HG03460 (cell line): ENCODE results near the gene NAXD.

ENCODE experiments used
- ATAC-seq: cut with Tn5 transposase; IDR thresholded peaks from one replicate; pipeline ENCODE4 v1.9.1; 2021; ENCODE audit not compliant: unreplicated experiment

NAXD gene

DNA sequence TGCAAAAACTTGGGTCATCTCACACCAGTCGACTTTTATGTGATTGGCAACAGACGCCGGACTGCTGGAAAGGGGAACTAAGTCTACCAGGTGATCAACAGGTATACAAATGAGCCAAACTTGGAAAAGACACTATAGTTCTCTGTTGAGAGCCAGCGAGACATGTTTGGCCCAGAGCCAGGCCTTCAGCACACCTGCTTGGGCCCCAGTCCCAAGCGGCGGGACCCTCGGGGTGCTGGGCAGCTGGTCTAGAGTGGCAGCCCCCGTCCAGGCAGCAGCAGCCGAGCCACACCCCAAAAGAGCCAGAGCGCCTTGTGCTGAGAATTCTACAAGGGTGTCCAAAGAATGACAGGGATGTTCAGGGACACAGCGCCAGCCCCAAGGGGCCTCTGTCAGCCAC is 28.0 kb downstream of the NAXD start:
- no peak for ATAC-seq

GRCh38 chr13:110643768-110644421 is 28.6 kb downstream of the NAXD start:
- no peak for ATAC-seq

DNA sequence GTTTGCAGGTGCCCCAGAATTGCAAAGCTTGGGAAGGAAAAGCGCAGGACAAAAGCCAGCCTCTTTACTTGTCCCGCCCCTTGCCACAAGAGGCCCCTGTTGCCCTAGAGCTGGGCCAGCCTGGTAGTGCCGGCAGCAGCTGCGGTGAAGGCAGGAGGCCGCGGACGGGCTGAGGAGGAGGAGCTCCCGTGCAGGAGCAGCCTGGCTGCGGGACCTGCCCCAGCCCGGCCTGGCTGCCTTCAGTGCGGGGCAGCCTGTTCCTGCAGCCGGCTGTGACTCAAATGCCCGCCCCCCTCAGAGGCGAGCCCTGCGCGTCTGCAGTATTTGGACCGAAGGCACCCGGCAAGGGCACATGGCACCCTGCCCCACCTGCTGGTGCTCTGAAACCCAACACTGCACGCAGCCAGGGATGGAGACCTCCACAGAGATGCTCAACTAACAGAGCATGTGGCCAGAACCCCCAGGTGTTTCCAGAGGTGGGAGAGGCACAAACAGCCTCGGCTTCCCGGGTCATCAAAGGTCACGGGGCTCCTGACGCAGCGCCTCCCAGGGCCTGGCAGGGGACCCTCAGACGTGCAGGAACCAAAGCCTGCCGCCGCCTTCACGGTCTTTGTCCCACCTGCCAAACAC is 29.7 kb downstream of the NAXD start:
- ATAC-seq = peak; percentile 86

GRCh38 chr13:110645750-110646149 is 30.4 kb downstream of the NAXD start:
- ATAC-seq = no peak

- ATAC-seq = no peak
Measured at GRCh38 chr13:110646442-110647364, 31.4 kb downstream of the NAXD start.

DNA sequence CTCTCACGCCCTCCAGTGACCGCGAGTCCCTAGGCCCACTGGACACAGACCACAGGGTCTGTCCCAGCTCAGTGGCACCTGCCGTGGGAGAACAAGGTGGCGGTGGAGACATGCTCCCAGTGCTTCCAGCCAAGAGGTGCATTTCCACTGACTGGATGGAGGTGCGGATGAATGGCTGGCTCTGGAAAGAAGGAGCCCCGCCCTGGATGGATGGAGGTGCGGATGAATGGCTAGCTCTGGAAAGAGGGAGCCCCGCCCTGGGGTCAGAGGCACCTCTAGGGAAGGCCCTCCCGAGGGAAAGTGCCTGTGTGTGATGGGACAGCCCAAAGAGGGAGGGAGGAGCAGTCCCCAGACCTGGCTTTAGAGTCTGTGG is 32.0 kb downstream of the NAXD start:
- no peak for ATAC-seq

GRCh38 chr13:110648146-110648819 is 32.9 kb downstream of the NAXD start:
- no peak for ATAC-seq

DNA sequence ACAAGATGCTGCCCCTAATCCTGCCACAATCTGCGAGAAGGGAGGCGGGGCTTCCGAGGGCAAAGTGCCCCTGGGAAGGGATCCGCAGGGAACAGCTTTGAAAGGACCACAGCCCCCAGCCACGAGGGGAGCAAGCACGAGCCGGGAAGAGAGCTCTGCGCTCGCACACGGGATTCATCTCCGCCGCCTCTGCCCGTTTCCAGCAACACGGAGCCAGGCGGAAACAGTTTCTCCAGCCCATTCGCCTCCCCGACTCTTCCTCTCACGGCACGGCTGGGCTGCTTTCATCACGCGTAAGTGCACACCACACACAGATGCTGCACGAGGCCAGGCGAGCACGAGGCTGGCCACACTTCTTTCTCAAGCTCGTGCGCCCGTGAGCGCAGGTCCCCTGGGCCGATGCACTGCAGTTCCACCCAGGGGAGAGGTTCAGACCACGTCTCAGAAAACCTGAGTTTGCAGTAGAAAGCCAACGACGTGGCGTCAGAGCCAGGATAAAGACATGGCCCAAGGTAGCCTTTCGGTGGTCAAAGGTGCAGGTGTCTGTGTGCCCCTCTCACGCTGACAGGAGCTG is 33.6 kb downstream of the NAXD start:
- ATAC-seq = no peak

GRCh38 chr13:110649551-110649950 is 34.2 kb downstream of the NAXD start:
- no peak for ATAC-seq

DNA sequence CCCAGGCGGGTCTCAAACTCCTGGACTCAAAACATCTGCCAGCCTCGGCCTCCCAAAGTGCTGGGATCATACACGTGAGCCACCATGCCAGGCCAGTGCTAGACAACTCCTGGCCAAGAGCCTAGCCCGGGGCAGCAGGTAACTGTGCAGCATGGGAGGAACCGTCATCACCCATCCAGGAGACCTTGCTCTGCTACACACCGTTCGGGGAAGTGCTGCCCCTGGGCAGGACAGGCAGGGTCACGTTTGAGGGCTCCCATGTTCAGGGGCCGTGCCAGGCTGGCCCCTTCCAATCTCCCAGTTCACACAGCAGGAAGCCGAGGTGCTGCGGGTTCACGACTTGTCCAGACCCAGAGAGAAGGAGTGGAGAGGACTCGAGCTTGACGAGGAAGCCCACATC is 35.1 kb downstream of the NAXD start:
- ATAC-seq = no peak

GRCh38 chr13:110651271-110651670 is 35.9 kb downstream of the NAXD start:
- ATAC-seq = no peak

GRCh38 chr13:110651726-110652230 is 36.4 kb downstream of the NAXD start:
- no peak for ATAC-seq

- ATAC-seq = no peak
Measured at GRCh38 chr13:110652231-110652730, 36.9 kb downstream of the NAXD start.

DNA sequence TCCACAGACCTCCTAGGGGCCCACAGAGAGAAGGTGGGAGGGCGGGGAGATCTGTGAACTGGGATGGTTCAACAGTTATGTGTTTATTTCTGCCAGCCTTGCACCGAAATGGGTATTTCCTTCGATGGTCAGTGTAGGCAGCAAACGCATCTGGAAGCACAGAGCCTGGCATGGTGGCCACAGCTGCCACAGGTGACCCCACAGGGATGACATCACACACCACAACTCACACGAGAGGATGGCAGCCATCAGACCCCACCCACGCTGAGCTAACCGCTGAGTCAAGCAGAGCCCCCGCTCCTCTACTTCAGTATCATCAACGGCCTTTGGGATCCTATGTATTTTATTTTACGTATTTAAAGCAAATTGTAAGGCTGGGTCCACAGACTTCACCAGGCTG is 37.4 kb downstream of the NAXD start:
- no peak for ATAC-seq

GRCh38 chr13:110653271-110653670 is 37.9 kb downstream of the NAXD start:
- ATAC-seq = no peak

GRCh38 chr13:110653851-110654250 is 38.5 kb downstream of the NAXD start:
- no peak for ATAC-seq

GRCh38 chr13:110657196-110657595 is 41.9 kb downstream of the NAXD start:
- no peak for ATAC-seq

DNA sequence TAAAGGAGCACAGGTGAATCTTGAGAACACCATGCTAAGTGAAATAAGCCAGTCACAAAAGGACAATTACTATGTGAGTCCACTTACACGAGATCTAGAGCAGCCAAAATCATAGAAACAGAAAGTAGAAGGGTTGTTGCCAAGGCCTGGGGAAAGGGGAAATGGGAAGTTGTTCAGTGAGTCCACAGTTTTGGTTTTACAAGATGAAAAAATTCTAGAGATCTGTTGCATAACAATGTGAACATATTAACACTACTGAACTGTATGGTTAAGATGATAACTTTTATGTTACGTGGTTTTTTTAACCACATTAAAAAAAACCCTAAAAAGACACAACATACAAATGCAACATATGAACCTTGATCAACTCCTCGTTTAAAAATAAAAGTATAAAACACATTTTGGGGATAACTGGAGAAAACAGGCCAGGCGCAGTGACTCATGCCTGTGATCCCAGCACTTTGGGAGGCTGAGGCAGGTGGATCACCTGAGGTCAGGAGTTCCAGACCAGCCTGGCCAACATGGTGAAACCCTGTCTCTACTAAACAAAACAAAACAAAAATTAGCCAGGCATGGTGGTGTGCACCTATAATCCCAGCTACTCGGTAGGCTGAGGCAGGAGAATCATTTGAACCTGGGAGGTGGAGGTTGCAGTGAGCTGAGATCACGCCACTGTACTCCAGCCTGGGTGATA is 43.0 kb downstream of the NAXD start:
- peak; percentile 82 for ATAC-seq

DNA sequence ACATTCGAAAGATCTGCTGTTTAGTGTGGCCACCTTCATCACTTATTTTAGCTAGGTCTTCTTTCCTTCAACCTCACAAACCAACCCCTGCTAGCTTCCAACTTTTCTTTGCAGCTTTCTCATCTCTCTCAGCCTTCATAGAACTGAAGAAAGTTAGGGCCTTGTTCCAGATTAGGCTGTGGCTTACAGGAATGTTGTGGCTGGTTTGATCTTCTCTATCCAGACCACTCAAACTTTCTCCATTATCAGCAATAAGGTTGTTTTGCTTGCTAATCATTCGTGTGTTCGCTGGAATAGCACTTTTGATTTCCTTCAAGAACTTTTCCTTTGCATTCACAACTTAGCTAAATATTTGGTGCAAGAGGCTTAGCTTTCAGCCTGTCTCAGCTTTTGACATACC is 45.9 kb downstream of the NAXD start:
- ATAC-seq = no peak

DNA sequence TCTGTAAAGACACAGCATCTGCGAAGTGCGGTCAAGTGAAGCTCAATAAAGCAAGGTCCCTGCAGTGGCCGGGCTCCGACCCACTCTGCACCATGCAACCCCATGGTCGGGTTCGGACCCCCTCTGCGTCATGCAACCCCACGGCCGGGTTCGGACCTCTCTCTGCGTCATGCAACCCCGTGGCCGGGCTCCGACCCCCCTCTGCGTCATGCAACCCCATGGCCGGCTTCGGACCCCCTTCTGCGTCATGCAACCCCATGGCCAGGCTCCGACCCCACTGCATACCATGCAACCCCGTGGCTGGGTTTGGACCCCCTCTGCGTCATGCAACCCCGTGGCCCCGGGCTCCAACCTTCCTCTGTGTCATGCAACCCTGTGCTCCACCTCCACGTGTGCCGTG is 46.7 kb downstream of the NAXD start:
- ATAC-seq = no peak
